Measurements from ENCODE around the gene SLC9A9. TPM values are rescaled to one million over a fixed set of nuclear protein-coding genes. Genes with fewer than 3 reads are reported as not detected.

Gene SLC9A9
- total and polyA plus RNA-seq, 4 donors = 3.3 to 15.0 (median 6.1) TPM

GRCh38 chr3:143298886-143299535 is 549.3 kb downstream of the SLC9A9 start:
- no peak for DNase-seq (ENCODE audit: low spot score)
- Histone ChIP-seq H3K27me3 (ENCODE audit: control insufficient read depth in 4 of 4, insufficient read depth in 4 of 4, low read length in 3 of 4) (no peaks in the 10 kb centered on the region), H3K4me3 (ENCODE audit: low read depth in 1 of 3, low read length in 3 of 3) (no peak overlapping the region), H3K9me3 (ENCODE audit: control insufficient read depth in 4 of 4, low read length in 3 of 4) (no peaks in the 10 kb centered on the region), H3K4me1 (ENCODE audit: control insufficient read depth in 4 of 4, insufficient read depth in 4 of 4, low read length in 3 of 4) (no peaks in the 10 kb centered on the region), H3K9ac (ENCODE audit: low read depth in 1 of 2, low read length in 2 of 2) (no peak overlapping the region), H3K36me3 (ENCODE audit: control insufficient read depth in 4 of 4, insufficient read depth in 3 of 4, low read depth in 1 of 4, low read length in 3 of 4) (no peaks in the 10 kb centered on the region), H3K27ac (ENCODE audit: low read depth in 1 of 2, low read length in 2 of 2) (no peak overlapping the region)
- WGBS = 92% methylated on average over 5 of the region's 5 CpGs
- no peak for TF ChIP-seq CTCF (IDR thresholded peaks at IDR 0.05; ENCODE audit: low read depth, low read length, missing input control)

- Histone ChIP-seq H3K27ac (ENCODE audit: low read depth in 1 of 2, low read length in 2 of 2) (no peak overlapping the region), H3K9me3 (ENCODE audit: control insufficient read depth in 4 of 4, low read length in 3 of 4) (no peaks in the 10 kb centered on the region), H3K4me1 (ENCODE audit: control insufficient read depth in 4 of 4, insufficient read depth in 4 of 4, low read length in 3 of 4) (no peaks in the 10 kb centered on the region), H3K36me3 (ENCODE audit: control insufficient read depth in 4 of 4, insufficient read depth in 3 of 4, low read depth in 1 of 4, low read length in 3 of 4) (no peaks in the 10 kb centered on the region), H3K27me3 (ENCODE audit: control insufficient read depth in 4 of 4, insufficient read depth in 4 of 4, low read length in 3 of 4) (no peaks in the 10 kb centered on the region), H3K9ac (ENCODE audit: low read depth in 1 of 2, low read length in 2 of 2) (no peak overlapping the region), H3K4me3 (ENCODE audit: low read depth in 1 of 3, low read length in 3 of 3) (no peak overlapping the region)
- no peak for DNase-seq (ENCODE audit: low spot score)
- no peak for TF ChIP-seq REST (IDR thresholded peaks at IDR 0.05)
- no peak for TF ChIP-seq HNF4A (conservative IDR thresholded peaks at IDR 0.05)
- TF ChIP-seq ATF3 (IDR thresholded peaks at IDR 0.05) = no peak
- TF ChIP-seq RXRA (IDR thresholded peaks at IDR 0.05) = no peak
- TF ChIP-seq MAX (IDR thresholded peaks at IDR 0.05) = no peak
- no peak for TF ChIP-seq HNF4G (IDR thresholded peaks at IDR 0.05)
- no peak for TF ChIP-seq SP1 (IDR thresholded peaks at IDR 0.05)
- no peak for TF ChIP-seq ZBTB33 (IDR thresholded peaks at IDR 0.05)
- no peak for TF ChIP-seq FOXA1 (IDR thresholded peaks at IDR 0.05)
- no peak for TF ChIP-seq RAD21 (IDR thresholded peaks at IDR 0.05)
- TF ChIP-seq YY1 (IDR thresholded peaks at IDR 0.05) = no peak
Observed at GRCh38 chr3:143298380-143298779, 549.9 kb downstream of the SLC9A9 start.
